ENCODE data around the gene CD48. TPM values are rescaled to one million over a fixed set of nuclear protein-coding genes. Genes with fewer than 3 reads are reported as not detected.

The CD48 gene
- total and polyA plus RNA-seq, 4 donors = 2.5 to 10.0 (median 5.1) TPM

- H3K9ac ChIP-seq (ENCODE audit: low read depth in 1 of 2, low read length in 2 of 2) = no peak overlapping the region
- no peak overlapping the region for H3K27ac ChIP-seq (ENCODE audit: low read depth in 1 of 2, low read length in 2 of 2)
- H3K9me3 ChIP-seq (ENCODE audit: control insufficient read depth in 4 of 4, low read length in 3 of 4) = no peaks in the 10 kb centered on the region
- peaks cover 0 to 3% (median 0%) of the 10 kb centered on the region in 4 donors for H3K4me1 ChIP-seq (ENCODE audit: control insufficient read depth in 4 of 4, insufficient read depth in 4 of 4, low read length in 3 of 4)
- H3K27me3 ChIP-seq (ENCODE audit: control insufficient read depth in 4 of 4, insufficient read depth in 4 of 4, low read length in 3 of 4) = no peaks in the 10 kb centered on the region
- H3K4me3 ChIP-seq (ENCODE audit: low read depth in 1 of 3, low read length in 3 of 3) = no peak overlapping the region
- TF ChIP-seq ATF3 (IDR thresholded peaks at IDR 0.05) (no peak), JUND (IDR thresholded peaks at IDR 0.05) (no peak), RXRA (IDR thresholded peaks at IDR 0.05) (no peak), GABPA (IDR thresholded peaks at IDR 0.05 in 1 of 2, conservative IDR thresholded peaks at IDR 0.05 in 1 of 2) (no peak), FOXA1 (IDR thresholded peaks at IDR 0.05) (no peak), RAD21 (IDR thresholded peaks at IDR 0.05) (no peak), CTCF (IDR thresholded peaks at IDR 0.05; ENCODE audit: low read depth, low read length, missing input control) (no peak), ZBTB33 (IDR thresholded peaks at IDR 0.05) (no peak), REST (IDR thresholded peaks at IDR 0.05) (no peak), SP1 (IDR thresholded peaks at IDR 0.05) (no peak), EGR1 (IDR thresholded peaks at IDR 0.05; ENCODE audit: low read depth in 2 of 2) (no peak), TAF1 (conservative IDR thresholded peaks at IDR 0.05) (no peak), YY1 (IDR thresholded peaks at IDR 0.05) (no peak), FOXA2 (IDR thresholded peaks at IDR 0.05) (no peak), NR2F2 (IDR thresholded peaks at IDR 0.05) (no peak), HNF4G (IDR thresholded peaks at IDR 0.05) (no peak), HNF4A (conservative IDR thresholded peaks at IDR 0.05) (no peak), MAX (IDR thresholded peaks at IDR 0.05) (no peak)
- DNase-seq (ENCODE audit: low spot score) = no peak
- WGBS = 75% methylated on average over 13 of the region's 13 CpGs
- H3K36me3 ChIP-seq (ENCODE audit: control insufficient read depth in 4 of 4, insufficient read depth in 3 of 4, low read depth in 1 of 4, low read length in 3 of 4) = no peaks in the 10 kb centered on the region
Observed at GRCh38 chr1:160676869-160677597, 34.6 kb downstream of the CD48 start.

All from liver (tissue), 9 donors.